Nephron progenitor cell (in vitro differentiated cells): ENCODE results near the gene RCCD1.

ENCODE experiments used
- DNase-seq: peaks from one replicate; pipeline ENCODE4 v3.0.0; 2021
- H3K27ac Mint-ChIP-seq: 2 replicates; pipeline ENCODE4 v1.8.0; 2021; ENCODE audit warnings: mild to moderate bottlenecking, moderate library complexity, mixed read lengths
- H3K27me3 Mint-ChIP-seq: 2 replicates; pipeline ENCODE4 v1.8.0; 2021; ENCODE audit warnings: mild to moderate bottlenecking, low read depth, mixed read lengths; ENCODE audit not compliant: poor library complexity
- H3K36me3 Mint-ChIP-seq: 2 replicates; pipeline ENCODE4 v1.8.0; 2021; ENCODE audit warnings: low read depth, mixed read lengths
- H3K4me1 Mint-ChIP-seq: 2 replicates; pipeline ENCODE4 v1.8.0; 2021; ENCODE audit warnings: mixed read lengths
- H3K4me3 Mint-ChIP-seq: 2 replicates; pipeline ENCODE4 v1.8.0; 2021; ENCODE audit warnings: mild to moderate bottlenecking, moderate library complexity, mixed read lengths
- H3K9me3 Mint-ChIP-seq: 2 replicates; pipeline ENCODE4 v1.8.0; 2021; ENCODE audit warnings: mild to moderate bottlenecking, moderate library complexity, mixed read lengths
- TF ChIP-seq, protein P1 (sequence below): fragments of 200-600 bp; sonication (generic); IDR thresholded peaks from 2 replicates; pipeline ENCODE4 v1.5.0; 2021; ENCODE audit warnings: antibody characterized with exemption

The RCCD1 gene

DNA sequence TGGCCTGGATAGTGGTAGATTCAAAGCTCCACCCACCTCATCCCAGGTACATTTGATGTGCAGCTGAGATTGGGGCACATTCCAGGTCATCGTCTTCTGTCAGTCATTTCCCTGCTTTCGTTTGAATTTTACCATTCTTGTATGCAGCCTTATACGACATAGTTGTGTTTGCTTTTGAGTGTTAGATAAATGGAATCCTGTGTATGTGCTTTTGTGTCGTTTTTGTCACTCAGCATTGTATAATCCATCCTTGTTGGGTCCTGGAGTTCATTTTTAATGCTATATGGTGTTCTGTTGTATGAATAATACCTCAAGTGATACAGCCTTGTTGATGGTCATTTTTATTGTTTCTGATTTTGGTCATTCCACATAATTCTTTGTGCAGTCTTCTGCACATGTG, 7.3 kb downstream of the RCCD1 start:
- peaks cover 7% of the 10 kb centered on the region for H3K4me1 Mint-ChIP-seq
- DNase-seq, result no peak
- peaks cover 3% of the 10 kb centered on the region for H3K27me3 Mint-ChIP-seq
- H3K4me3 Mint-ChIP-seq, result no peak overlapping the region
- H3K9me3 Mint-ChIP-seq, result no peaks in the 10 kb centered on the region
- TF ChIP-seq, protein P1, sequence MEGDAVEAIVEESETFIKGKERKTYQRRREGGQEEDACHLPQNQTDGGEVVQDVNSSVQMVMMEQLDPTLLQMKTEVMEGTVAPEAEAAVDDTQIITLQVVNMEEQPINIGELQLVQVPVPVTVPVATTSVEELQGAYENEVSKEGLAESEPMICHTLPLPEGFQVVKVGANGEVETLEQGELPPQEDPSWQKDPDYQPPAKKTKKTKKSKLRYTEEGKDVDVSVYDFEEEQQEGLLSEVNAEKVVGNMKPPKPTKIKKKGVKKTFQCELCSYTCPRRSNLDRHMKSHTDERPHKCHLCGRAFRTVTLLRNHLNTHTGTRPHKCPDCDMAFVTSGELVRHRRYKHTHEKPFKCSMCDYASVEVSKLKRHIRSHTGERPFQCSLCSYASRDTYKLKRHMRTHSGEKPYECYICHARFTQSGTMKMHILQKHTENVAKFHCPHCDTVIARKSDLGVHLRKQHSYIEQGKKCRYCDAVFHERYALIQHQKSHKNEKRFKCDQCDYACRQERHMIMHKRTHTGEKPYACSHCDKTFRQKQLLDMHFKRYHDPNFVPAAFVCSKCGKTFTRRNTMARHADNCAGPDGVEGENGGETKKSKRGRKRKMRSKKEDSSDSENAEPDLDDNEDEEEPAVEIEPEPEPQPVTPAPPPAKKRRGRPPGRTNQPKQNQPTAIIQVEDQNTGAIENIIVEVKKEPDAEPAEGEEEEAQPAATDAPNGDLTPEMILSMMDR, result no peak
- peak overlapping the region; percentile 66 for H3K27ac Mint-ChIP-seq
- H3K36me3 Mint-ChIP-seq, result peaks cover 62% of the 10 kb centered on the region

DNA sequence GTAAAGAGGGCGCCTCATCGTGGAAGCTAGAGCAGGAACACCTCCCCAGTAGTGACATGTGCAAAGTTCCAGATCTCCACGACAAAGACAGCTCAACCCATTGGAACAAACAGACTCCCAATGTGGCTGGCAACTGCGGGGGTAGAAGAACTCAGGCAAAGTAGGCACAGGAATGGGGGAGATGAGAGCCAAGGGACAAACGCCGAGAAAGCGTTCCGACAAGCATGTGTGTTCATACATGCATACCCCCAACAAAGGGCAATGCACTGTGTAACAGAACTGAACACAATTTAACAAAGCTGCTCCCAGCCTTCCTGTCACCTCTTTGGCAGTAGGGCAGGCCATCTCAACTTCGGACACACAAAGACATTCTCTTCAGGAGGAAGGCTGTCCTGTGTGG, 11.6 kb downstream of the RCCD1 start:
- H3K27ac Mint-ChIP-seq, result no peak overlapping the region

DNA sequence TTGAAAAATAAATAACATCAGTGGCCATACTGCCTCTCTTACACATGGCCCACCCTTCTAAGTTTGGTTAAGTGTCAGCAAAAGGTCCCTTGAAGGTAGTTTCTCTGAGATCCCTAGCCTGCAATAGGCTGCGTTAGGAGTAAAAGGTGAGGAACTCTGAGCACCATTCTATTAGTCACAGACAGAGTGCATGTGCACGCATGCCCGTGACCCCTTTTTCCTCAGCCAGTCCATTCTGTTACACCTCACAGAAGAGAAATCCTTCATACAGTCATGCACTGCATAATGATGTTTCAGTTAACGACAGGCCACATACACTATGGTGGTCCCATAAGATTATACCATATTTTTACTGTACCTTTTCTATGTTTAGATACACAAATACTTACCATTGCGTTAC, 12.5 kb downstream of the RCCD1 start:
- no peaks in the 10 kb centered on the region for H3K27me3 Mint-ChIP-seq

More for the DNA sequence above, 11.6 kb downstream of the RCCD1 start:
- no peak for DNase-seq
- H3K27me3 Mint-ChIP-seq, result no peaks in the 10 kb centered on the region
- TF ChIP-seq, protein P1, result no peak
- H3K36me3 Mint-ChIP-seq, result peaks cover 85% of the 10 kb centered on the region
- H3K4me3 Mint-ChIP-seq, result no peak overlapping the region
- H3K4me1 Mint-ChIP-seq, result no peaks in the 10 kb centered on the region
- H3K9me3 Mint-ChIP-seq, result no peaks in the 10 kb centered on the region

DNA sequence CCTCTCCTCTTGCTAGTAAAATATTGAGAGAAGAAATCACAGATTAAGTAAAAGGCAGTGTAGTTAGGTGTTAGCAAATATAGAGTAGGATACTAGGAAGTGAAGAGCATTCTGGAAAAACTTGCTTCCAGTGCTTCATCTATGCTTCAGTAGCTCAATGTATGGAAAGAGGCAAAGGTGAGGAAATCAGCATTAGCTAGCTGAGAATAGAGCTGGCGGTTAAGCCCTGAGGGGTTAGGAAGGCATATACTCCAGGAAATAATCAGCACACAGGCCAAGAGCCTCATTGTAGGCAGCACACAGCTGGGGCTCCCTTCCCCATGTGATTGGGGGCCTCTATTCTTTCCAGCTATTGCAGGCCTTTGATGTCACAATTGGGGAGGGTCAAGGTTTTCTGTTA, 13.8 kb downstream of the RCCD1 start:
- no peak overlapping the region for H3K4me3 Mint-ChIP-seq
- TF ChIP-seq, protein P1, result no peak
- peaks cover 71% of the 10 kb centered on the region for H3K36me3 Mint-ChIP-seq
- no peak for DNase-seq
- no peaks in the 10 kb centered on the region for H3K4me1 Mint-ChIP-seq
- H3K9me3 Mint-ChIP-seq, result no peaks in the 10 kb centered on the region
- H3K27ac Mint-ChIP-seq, result no peak overlapping the region
- H3K27me3 Mint-ChIP-seq, result no peaks in the 10 kb centered on the region

More for the DNA sequence above, 12.5 kb downstream of the RCCD1 start:
- no peak overlapping the region for H3K4me3 Mint-ChIP-seq
- no peaks in the 10 kb centered on the region for H3K9me3 Mint-ChIP-seq
- TF ChIP-seq, protein P1, result no peak
- H3K27ac Mint-ChIP-seq, result no peak overlapping the region
- H3K4me1 Mint-ChIP-seq, result no peaks in the 10 kb centered on the region
- DNase-seq, result no peak
- H3K36me3 Mint-ChIP-seq, result peaks cover 75% of the 10 kb centered on the region

DNA sequence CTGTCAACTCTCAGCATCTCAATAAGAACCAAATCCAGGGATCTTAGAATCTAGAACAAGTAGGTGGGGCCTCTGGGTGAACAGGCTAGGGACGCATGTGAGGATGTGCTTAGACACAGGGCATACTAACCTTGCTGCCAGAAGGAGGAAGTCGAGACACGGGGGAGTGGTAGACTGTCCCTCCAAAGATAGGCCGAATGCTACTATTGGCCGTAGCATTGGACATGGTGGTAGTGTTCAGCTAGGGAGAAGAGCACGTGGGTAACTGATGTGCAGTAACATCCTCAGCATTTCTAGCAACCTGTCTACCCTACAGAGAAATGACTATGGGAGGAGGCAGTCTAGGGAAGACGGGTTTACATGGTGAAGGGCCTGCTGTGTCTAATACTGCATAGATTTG, 15.6 kb downstream of the RCCD1 start:
- H3K4me3 Mint-ChIP-seq, result no peak overlapping the region
- H3K36me3 Mint-ChIP-seq, result peaks cover 70% of the 10 kb centered on the region
- H3K27ac Mint-ChIP-seq, result no peak overlapping the region

DNA sequence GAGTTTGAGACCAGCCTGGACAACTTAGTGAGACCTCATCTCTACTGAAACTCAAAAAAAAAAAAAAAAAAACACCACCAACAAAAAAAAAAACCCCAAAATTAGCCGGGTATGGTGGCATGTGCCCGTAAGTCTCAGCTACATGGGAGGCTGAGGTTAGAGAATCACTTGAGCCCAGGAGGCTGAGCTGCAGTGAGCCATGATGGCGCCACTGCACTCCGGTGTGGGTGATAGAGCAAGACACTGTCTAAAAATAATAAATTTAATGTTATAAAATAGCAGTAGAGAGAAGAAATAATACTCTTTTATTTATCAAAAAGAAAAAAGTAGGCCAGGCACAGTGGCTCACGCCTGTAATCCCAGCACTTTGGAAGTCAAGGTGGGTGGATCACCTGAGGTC, 17.4 kb downstream of the RCCD1 start:
- Mint-ChIP-seq H3K27ac (no peak overlapping the region), H3K4me3 (no peak overlapping the region), H3K27me3 (no peaks in the 10 kb centered on the region), H3K36me3 (peaks cover 61% of the 10 kb centered on the region), H3K4me1 (no peaks in the 10 kb centered on the region), H3K9me3 (no peaks in the 10 kb centered on the region)
- no peak for DNase-seq
- TF ChIP-seq, protein P1, result no peak

More for the DNA sequence above, 15.6 kb downstream of the RCCD1 start:
- Mint-ChIP-seq H3K27me3 (no peaks in the 10 kb centered on the region), H3K4me1 (no peaks in the 10 kb centered on the region), H3K9me3 (no peaks in the 10 kb centered on the region)
- DNase-seq, result no peak
- TF ChIP-seq, protein P1, result no peak
